Measurements from ENCODE around the gene PLET1. TPM values are rescaled to one million over a fixed set of nuclear protein-coding genes. Genes with fewer than 3 reads are reported as not detected.
A peak's percentile ranks its signal among the peaks of the same experiment; 100 is the strongest.

Gene PLET1
- total RNA-seq, 1 donor from 2014 or later: not detected

GRCh38 chr11:112291191-112291590, 30.5 kb upstream of the PLET1 start:
- H2AFZ ChIP-seq (replicated peaks): no peak overlapping the region
- H3K9me3 Mint-ChIP-seq: no peaks in the 10 kb centered on the region
- H3K4me3 ChIP-seq: no peak overlapping the region
- peaks cover 7% of the 10 kb centered on the region for H3K4me1 ChIP-seq
- no peaks in the 10 kb centered on the region for H3K9me3 ChIP-seq (ENCODE audit: low read depth)
- TF ChIP-seq, protein P1, sequence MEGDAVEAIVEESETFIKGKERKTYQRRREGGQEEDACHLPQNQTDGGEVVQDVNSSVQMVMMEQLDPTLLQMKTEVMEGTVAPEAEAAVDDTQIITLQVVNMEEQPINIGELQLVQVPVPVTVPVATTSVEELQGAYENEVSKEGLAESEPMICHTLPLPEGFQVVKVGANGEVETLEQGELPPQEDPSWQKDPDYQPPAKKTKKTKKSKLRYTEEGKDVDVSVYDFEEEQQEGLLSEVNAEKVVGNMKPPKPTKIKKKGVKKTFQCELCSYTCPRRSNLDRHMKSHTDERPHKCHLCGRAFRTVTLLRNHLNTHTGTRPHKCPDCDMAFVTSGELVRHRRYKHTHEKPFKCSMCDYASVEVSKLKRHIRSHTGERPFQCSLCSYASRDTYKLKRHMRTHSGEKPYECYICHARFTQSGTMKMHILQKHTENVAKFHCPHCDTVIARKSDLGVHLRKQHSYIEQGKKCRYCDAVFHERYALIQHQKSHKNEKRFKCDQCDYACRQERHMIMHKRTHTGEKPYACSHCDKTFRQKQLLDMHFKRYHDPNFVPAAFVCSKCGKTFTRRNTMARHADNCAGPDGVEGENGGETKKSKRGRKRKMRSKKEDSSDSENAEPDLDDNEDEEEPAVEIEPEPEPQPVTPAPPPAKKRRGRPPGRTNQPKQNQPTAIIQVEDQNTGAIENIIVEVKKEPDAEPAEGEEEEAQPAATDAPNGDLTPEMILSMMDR (IDR thresholded peaks at IDR 0.05): no peak
- TF ChIP-seq EZH2 (IDR thresholded peaks at IDR 0.05) (no peak), EZH2phosphoT487 (IDR thresholded peaks at IDR 0.05) (no peak)
- H3K27ac ChIP-seq: no peak overlapping the region
- H3K4me2 ChIP-seq: no peak overlapping the region
- H3K36me3 ChIP-seq: no peaks in the 10 kb centered on the region
- no peak for DNase-seq (ENCODE audit: low spot score)
- no peak overlapping the region for H3K4me3 Mint-ChIP-seq
- H3K27me3 ChIP-seq: peaks cover 41% of the 10 kb centered on the region
- no peak overlapping the region for H3K9ac ChIP-seq
- H3K4me1 Mint-ChIP-seq: peaks cover 13% of the 10 kb centered on the region
- H3F3A ChIP-seq (ENCODE audit: low read depth): peaks cover 4% of the 10 kb centered on the region
- no peaks in the 10 kb centered on the region for H3K36me3 Mint-ChIP-seq
- peaks cover 5% of the 10 kb centered on the region for H3K27me3 Mint-ChIP-seq (ENCODE audit: insufficient read depth, low read depth)
- H3K79me2 ChIP-seq (ENCODE audit: low read depth): no peaks in the 10 kb centered on the region
- H4K20me1 ChIP-seq (ENCODE audit: low read depth): no peaks in the 10 kb centered on the region
- H3K27ac Mint-ChIP-seq: no peak overlapping the region

DNA sequence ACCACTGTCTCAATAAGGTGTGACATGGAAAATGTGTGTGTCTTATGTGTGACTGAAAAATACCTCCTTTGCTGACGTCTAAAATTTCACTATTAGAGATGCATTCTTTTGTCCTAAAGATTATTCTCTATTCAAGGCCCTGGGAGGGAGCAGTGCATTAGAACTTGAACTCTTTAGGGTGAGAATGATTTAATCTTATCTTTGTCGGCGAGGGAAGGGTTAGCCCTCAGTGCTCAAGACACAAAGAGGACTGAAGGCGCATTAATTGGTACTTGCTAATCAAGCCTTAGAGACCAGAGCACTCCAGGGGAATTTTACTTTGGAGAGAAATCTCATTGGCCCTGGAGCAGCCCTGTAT, 29.8 kb upstream of the PLET1 start:
- H3K4me2 ChIP-seq: peak overlapping the region; percentile 88
- TF ChIP-seq EZH2 (IDR thresholded peaks at IDR 0.05) (no peak), EZH2phosphoT487 (IDR thresholded peaks at IDR 0.05) (no peak)
- TF ChIP-seq, protein P1 (IDR thresholded peaks at IDR 0.05): no peak
- Mint-ChIP-seq H3K27me3 (ENCODE audit: insufficient read depth, low read depth) (peaks cover 5% of the 10 kb centered on the region), H3K4me1 (peaks cover 13% of the 10 kb centered on the region), H3K4me3 (peak overlapping the region; percentile 84), H3K27ac (no peak overlapping the region), H3K36me3 (no peaks in the 10 kb centered on the region), H3K9me3 (no peaks in the 10 kb centered on the region)
- peak; percentile 22 for DNase-seq (ENCODE audit: low spot score)
- no peak overlapping the region for H3K9ac ChIP-seq
- H3K27me3 ChIP-seq: peaks cover 41% of the 10 kb centered on the region
- H3K4me3 ChIP-seq: peak overlapping the region; percentile 54
- no peak overlapping the region for H2AFZ ChIP-seq (replicated peaks)
- peaks cover 4% of the 10 kb centered on the region for H3F3A ChIP-seq (ENCODE audit: low read depth)
- H3K36me3 ChIP-seq: no peaks in the 10 kb centered on the region
- H3K4me1 ChIP-seq: peaks cover 14% of the 10 kb centered on the region
- no peaks in the 10 kb centered on the region for H3K79me2 ChIP-seq (ENCODE audit: low read depth)
- no peak overlapping the region for H3K27ac ChIP-seq
- H4K20me1 ChIP-seq (ENCODE audit: low read depth): no peaks in the 10 kb centered on the region
- no peaks in the 10 kb centered on the region for H3K9me3 ChIP-seq (ENCODE audit: low read depth)

- no peaks in the 10 kb centered on the region for H3K36me3 Mint-ChIP-seq
- Histone ChIP-seq H3K4me2 (peak overlapping the region; percentile 88), H3K79me2 (ENCODE audit: low read depth) (no peaks in the 10 kb centered on the region), H3K27me3 (peaks cover 41% of the 10 kb centered on the region), H3K4me3 (peak overlapping the region; percentile 54), H3K9ac (no peak overlapping the region), H2AFZ (replicated peaks) (peak overlapping the region; percentile 98), H3K36me3 (no peaks in the 10 kb centered on the region), H3K9me3 (ENCODE audit: low read depth) (no peaks in the 10 kb centered on the region), H4K20me1 (ENCODE audit: low read depth) (no peaks in the 10 kb centered on the region), H3K27ac (no peak overlapping the region), H3F3A (ENCODE audit: low read depth) (peaks cover 4% of the 10 kb centered on the region), H3K4me1 (peaks cover 11% of the 10 kb centered on the region)
- TF ChIP-seq, protein P1 (IDR thresholded peaks at IDR 0.05): peak; percentile 79
- no peak for TF ChIP-seq EZH2phosphoT487 (IDR thresholded peaks at IDR 0.05)
- peaks cover 10% of the 10 kb centered on the region for H3K4me1 Mint-ChIP-seq
- H3K9me3 Mint-ChIP-seq: no peaks in the 10 kb centered on the region
- H3K4me3 Mint-ChIP-seq: peak overlapping the region; percentile 84
- peak; percentile 88 for DNase-seq (ENCODE audit: low spot score)
- no peak overlapping the region for H3K27ac Mint-ChIP-seq
- H3K27me3 Mint-ChIP-seq (ENCODE audit: insufficient read depth, low read depth): peaks cover 5% of the 10 kb centered on the region
These were observed 29.2 kb upstream of the PLET1 start for GRCh38 chr11:112289588-112290492.
